GM19452 (cell line): ENCODE measurements around the gene TNFAIP1.
"Not testable (repeated sequence)": the region's sequence is repeated elsewhere in the genome, so short reads cannot be mapped to it uniquely, and the experiment has no call there.

Experiments
- ATAC-seq: cut with Tn5 transposase; IDR thresholded peaks from one replicate; pipeline ENCODE4 v1.9.1; 2021; ENCODE audit not compliant: unreplicated experiment

TNFAIP1 gene, protein sequence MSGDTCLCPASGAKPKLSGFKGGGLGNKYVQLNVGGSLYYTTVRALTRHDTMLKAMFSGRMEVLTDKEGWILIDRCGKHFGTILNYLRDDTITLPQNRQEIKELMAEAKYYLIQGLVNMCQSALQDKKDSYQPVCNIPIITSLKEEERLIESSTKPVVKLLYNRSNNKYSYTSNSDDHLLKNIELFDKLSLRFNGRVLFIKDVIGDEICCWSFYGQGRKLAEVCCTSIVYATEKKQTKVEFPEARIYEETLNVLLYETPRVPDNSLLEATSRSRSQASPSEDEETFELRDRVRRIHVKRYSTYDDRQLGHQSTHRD

DNA sequence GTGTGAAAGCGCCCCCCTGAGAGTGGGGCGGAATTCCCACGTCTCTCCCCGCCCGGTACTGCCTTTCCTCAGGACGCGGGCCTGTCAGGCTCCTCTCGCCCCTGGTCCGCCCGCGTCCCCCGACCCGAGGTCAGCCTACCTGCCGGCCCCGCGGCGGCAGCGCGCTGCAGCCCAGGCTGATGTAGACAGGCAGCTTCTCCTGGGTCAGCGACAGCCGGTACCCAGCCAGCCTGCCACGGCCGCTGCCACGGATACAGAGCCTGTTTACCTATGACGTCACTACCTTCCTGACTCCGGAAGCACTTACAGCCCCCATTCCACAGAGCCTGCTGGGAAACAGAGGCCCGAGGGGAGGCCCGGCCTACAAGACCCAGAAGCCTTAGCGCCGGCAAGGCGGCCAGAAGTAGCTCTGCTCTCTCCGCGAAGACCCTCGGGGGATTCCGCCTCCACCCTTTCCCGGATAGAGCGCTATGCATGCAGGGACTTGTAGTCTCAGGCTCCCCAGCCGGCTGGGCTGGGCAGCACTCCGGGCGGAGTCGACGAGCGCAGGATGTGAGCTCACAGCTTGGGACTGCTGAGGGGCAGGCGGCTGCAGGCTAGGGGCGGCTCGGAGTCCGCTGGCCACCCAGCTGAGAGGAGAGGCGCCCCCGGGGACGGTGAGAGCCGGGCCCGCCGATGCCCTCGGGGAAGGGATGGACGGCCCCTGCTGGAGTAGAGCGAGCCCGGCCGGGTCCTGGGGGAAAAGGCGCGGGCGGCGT lies at the start of gene TNFAIP1, which contains the start of gene IFT20:
Gene TNFAIP1, plus strand, starts transcription at position 561 of the 758 bp plus-strand sequence. CDS start 3,761 bp downstream, outside the sequence.
Gene IFT20, minus strand, starts transcription at position 272 of the 758 bp plus-strand sequence. CDS start 3,487 bp downstream, outside the sequence.
- ATAC-seq = peak; percentile 95

DNA sequence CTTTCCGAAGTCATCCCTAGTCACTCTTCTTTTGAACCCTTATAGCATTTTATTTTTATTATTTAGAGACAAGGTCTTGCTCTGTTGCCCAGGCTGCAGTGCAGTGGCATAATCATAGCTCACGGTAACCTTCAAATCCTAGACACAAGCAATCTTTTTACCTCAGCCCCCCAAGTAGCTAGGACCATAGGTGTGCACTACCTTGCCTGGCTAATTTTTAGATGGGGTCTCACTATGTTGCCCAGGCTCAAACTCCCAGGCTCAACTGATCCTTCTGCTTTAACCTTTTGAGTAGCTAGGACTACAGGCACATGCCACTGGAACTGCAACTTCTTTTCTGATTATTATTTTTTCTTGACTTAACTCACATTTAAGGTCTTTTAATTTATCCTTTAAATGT lies 49.6 kb upstream of the TNFAIP1 start:
- ATAC-seq = no peak

GRCh38 chr17:28290703-28291102 lies 44.9 kb upstream of the TNFAIP1 start:
- no peak for ATAC-seq

DNA sequence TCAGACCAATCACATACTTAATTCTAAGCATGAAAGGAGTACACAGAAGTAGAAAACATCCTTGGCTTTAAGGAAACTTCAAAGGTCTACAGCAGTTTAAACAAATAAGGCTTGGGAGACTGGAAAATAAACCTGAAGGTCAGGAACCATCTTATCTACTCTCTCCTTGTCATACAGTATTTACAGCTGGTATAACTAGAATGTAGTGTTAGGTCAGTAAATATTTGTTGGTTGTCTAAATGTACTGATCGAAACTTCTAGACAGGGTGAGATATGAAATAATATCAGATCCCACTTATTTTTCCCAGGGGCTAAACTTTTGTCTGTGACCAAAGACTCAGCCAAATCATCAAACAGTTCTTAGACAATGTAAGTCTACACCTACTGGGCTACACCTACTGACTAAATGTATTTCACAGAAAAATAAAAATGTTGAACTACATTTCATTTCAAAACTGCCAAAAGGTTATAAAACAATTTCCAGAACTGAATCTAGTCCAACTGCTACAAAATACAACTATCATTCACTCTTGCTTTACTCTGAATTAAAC lies 43.7 kb upstream of the TNFAIP1 start:
- no peak for ATAC-seq

DNA sequence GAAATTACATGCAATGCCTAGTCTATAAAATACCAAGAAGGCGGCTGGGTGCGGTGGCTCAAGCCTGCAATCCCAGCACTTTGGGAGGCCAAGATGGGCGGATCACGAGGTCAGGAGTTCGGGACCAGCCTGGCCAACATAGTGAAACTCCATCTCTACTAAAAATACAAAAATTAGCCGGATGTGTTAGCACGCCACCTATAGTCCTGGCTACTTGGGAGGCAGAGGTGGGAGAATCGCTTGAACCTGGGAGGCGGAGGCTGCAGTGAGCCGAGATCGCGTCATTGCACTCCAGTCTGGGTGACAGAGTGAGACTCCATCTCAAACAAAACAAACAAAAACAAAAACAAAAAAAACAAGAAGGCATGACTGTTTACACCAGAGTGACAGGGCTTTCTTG lies 42.7 kb upstream of the TNFAIP1 start:
- ATAC-seq = not testable (repeated sequence)

DNA sequence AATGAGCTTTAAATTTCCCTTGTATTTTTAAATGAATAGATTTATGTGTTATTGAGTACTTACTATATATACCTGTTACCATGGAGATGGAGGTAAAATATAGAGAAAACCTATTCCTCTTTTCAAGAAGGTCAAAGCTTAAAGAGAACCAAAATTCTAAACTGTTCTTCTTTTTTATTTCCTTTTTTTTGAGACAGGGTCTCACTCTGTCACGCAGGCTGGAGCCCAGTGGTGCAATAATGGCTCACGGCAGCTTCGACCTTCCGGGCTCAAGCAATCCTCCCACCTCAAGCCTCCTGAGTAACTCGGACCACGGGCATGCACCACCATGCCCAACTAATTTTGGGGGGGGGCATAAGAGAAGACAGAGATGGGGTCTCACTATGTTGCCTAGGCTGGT lies 41.6 kb upstream of the TNFAIP1 start:
- ATAC-seq = no peak

DNA sequence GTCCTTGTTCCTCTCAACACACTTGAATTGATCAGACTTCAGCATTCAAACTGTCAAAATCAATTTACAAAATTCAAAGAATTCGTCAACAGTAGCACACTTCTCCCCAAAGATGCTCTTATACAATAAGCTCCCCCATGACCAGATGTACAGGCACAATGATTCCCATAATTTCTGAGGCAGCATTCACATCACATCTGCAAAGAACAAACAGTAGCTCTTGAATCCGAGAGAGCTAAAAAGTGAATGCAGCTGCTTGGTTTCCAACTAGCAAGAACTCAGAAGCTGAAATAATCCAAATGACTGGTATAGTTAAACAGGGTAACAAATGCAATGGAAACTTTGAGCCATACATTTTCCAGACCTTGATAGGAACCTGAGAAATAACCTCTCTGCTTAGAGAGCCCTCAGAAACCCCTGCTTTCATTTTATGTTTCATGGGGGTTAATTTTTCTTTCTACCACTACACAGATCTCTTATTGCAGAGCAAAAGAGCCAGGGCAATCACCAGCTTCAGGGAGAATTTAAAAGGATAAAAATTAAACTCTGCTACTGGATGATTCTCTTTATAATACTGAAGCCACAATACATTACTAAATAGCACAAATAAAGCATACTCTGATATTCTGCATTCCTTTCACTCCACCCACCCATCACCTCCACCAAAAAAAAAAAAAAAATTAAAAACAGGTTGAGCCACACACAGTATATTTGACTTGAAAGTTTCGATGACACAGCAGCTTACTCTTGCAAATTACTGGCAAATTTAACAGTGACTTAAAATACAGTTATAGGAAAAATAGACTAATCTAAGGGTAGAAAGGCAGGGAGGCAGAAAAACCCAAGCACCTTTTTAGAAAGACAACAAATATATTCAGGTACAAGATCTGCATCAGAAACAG lies 39.6 kb upstream of the TNFAIP1 start:
- no peak for ATAC-seq

GRCh38 chr17:28298449-28298848 lies 37.1 kb upstream of the TNFAIP1 start:
- no peak for ATAC-seq

DNA sequence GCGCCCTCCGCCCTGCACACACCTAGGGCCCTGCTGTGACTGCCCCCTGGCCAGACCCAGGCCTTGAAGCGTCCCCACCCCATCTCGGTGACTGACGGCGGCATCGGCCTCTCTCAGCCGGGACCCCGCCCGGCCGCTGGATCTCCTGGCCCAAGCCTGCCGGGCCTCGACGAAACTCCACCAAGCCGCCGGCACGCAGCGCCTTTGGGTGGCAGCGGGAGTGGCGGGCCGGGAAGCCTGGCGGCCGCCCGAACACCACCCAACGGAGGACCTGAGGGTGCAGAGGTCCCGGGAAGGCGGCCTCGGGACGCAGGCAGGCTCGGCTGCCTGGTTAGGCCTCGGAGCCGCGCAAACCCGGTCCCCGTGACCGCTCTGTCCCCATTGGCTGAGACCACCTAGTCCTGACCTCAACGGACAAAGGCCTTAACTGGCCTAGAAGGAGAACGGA lies 28.6 kb upstream of the TNFAIP1 start:
- ATAC-seq = no peak

DNA sequence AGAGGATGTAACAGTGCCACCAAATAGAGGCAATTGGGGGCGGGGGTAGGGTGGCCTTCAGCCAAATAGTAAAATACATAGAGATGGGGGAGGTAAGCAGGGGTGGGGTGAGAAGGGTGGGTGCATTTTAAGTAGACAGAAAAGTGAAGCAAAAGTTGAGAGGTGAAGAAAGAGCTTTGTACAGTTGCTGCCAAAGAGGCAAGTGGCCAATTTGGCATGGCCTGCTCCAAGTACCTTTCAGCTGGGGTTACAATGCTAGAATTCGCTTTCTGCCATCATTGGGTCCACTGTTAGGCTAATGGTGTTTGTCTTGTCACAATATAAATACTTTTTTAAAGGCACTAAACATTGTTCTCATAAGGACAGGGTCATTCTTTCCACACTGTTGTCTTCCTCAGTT lies 21.7 kb upstream of the TNFAIP1 start:
- ATAC-seq = no peak

GRCh38 chr17:28315846-28316705 lies 19.5 kb upstream of the TNFAIP1 start:
- ATAC-seq = no peak

GRCh38 chr17:28317099-28317965 lies 18.2 kb upstream of the TNFAIP1 start:
- ATAC-seq = no peak

DNA sequence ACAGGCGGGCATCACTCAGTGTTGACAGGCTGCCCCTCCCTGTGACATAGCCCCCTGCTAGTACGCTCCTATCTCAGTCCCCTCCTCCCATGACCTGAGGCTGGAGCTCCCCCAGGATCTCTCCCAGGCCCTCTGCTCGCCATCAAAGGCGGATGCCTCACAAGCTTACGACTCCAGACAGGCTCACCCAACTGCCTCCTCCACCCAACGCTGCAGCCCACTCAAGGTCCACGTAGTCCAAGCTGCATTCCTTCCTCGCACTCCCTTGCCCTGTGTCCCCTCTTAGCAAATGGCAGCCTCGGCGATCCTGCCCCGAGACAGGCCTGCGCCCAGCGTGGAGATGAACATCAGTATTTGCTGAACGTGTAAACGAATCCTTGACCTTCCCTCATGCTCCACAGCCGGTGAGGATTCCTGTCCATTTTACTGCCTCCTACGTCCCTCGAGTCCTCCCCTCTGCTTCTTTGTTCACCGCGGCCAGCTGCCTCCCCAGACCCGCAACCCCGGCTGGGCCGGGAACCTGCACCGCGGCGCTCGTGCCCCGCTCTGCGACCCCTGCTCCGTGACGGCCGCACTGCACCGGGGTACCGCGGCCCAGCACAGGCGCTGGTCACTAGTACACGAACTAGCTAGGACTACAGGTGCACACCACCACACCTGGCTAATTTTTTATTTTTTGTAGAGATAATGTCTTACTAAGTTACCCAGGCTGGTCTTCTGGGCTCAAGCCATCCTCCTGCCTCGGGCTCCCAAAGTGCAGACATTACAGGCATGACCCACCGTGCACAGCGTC lies 17.4 kb upstream of the TNFAIP1 start:
- peak; percentile 7 for ATAC-seq

DNA sequence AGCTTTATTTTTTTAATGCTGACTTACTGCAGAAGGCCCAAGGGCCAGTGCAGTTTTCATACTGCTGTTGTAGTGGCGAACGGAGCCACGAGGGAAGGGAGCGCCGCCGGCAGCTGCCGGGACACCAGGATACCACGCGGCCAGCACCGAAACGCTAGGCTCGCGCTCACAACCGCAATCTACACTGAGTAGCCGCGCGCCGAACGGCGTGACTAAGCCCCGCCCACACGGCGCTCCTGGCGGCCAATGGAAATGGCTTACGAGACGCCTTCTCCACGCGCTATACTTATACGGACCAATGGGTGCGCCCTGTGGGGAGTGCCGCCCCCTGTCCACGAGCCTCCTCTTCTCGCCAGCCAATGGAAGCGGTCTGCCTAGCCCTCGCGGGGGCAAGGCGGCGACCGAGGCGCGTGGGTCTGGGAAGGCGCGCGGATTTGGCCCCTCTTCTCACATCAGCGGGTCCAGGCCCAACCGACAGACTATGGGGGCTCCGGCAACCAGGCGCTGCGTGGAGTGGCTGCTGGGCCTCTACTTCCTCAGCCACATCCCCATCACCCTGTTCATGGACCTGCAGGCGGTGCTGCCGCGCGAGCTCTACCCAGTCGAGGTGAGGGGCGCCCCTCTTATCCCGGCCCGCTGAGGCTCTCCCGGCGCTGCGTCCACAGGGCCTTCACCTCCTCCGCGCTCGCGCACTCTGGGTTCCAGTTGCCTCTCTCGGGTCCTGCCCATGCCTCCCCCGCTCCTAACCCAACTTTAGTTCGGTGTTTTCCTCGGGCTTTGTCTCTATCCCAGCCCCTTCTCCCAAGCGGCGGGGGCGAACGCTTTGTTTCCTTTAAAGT lies 16.6 kb upstream of the TNFAIP1 start, which contains the start of gene TMEM97:
Gene TMEM97, plus strand, starts transcription at position 442 of the 839 bp plus-strand sequence. Its CDS starts 40 bp downstream, at position 482.
- peak; percentile 93 for ATAC-seq

GRCh38 chr17:28319598-28319935 lies 16.0 kb upstream of the TNFAIP1 start:
- ATAC-seq = no peak

- no peak for ATAC-seq
These were observed 15.1 kb upstream of the TNFAIP1 start for GRCh38 chr17:28320215-28321061.
